ENCODE data around the gene ZNF302. TPM values are rescaled to one million over a fixed set of nuclear protein-coding genes. Genes with fewer than 3 reads are reported as not detected.
A peak's percentile ranks its signal among the peaks of the same experiment; 100 is the strongest.
"Not testable (repeated sequence)": the region's sequence is repeated elsewhere in the genome, so short reads cannot be mapped to it uniquely, and the experiment has no call there.

Gene ZNF302
- total RNA-seq, 2 donors from 2014 or later, result 21.3 to 30.9 TPM

DNA sequence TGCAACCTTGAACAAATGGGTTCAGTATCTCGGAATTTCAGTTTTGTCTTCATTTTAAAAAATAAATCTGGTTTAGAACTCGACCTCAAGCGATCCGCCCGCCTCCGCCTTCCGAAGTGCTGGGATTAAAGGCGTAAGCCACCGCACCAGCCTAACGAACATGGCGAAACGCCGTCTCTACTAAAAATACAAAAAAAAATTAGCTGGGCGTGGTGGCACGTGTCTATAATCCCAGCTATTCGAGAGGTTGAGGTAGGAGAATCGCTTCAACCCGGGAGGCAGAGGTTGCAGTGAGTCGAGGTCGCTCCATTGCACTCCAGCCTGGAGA is 571 bp downstream of the ZNF302 start:
- H3K27me3 ChIP-seq (replicated peaks; ENCODE audit: insufficient read depth), result no peaks in the 10 kb centered on the region
- DNase-seq (ENCODE audit: low spot score), result no peak
- peaks cover 30% of the 10 kb centered on the region for H3K9me3 ChIP-seq
- no peak for ATAC-seq (ENCODE audit: insufficient number of reproducible peaks, low FRiP score, low read depth)
- H3K27ac ChIP-seq, result peak overlapping the region; percentile 95 to 98
- H3K4me3 ChIP-seq, result peak overlapping the region; percentile 82
- TF ChIP-seq, protein P1, sequence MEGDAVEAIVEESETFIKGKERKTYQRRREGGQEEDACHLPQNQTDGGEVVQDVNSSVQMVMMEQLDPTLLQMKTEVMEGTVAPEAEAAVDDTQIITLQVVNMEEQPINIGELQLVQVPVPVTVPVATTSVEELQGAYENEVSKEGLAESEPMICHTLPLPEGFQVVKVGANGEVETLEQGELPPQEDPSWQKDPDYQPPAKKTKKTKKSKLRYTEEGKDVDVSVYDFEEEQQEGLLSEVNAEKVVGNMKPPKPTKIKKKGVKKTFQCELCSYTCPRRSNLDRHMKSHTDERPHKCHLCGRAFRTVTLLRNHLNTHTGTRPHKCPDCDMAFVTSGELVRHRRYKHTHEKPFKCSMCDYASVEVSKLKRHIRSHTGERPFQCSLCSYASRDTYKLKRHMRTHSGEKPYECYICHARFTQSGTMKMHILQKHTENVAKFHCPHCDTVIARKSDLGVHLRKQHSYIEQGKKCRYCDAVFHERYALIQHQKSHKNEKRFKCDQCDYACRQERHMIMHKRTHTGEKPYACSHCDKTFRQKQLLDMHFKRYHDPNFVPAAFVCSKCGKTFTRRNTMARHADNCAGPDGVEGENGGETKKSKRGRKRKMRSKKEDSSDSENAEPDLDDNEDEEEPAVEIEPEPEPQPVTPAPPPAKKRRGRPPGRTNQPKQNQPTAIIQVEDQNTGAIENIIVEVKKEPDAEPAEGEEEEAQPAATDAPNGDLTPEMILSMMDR (IDR thresholded peaks at IDR 0.05), result no peak
- H3K4me1 ChIP-seq (ENCODE audit: control insufficient read depth in 1 of 2, low read depth in 2 of 2), result peaks cover 4 to 18% of the 10 kb centered on the region in 2 donors
- peaks cover 31% of the 10 kb centered on the region for H3K36me3 ChIP-seq

DNA sequence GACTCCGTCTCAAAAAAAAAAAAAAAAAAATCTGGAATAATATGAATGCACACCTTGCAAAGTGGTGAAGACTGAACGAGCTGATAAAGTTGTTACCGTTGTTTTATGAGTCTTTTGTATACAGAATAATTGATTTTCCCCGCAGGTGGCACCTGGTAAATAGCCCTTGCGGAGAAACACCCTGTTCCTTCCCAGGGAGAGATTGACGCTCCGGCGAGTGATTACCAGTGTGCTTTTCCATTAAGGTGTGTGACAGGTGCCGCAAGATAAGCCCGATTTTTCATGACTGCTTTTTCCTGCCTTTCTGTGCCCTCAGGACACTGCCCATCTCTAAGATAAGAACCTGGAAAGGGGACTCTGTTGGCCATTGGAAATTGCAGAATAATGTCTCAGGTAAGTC is 943 bp downstream of the ZNF302 start:
- peaks cover 35% of the 10 kb centered on the region for H3K36me3 ChIP-seq
- peak overlapping the region; percentile 95 to 98 for H3K27ac ChIP-seq
- no peak for ATAC-seq (ENCODE audit: insufficient number of reproducible peaks, low FRiP score, low read depth)
- no peaks in the 10 kb centered on the region for H3K27me3 ChIP-seq (replicated peaks; ENCODE audit: insufficient read depth)
- DNase-seq (ENCODE audit: low spot score), result no peak
- H3K4me1 ChIP-seq (ENCODE audit: control insufficient read depth in 1 of 2, low read depth in 2 of 2), result peaks cover 4 to 18% of the 10 kb centered on the region in 2 donors
- H3K4me3 ChIP-seq, result peak overlapping the region; percentile 82
- peaks cover 33% of the 10 kb centered on the region for H3K9me3 ChIP-seq
- TF ChIP-seq, protein P1 (IDR thresholded peaks at IDR 0.05), result no peak

DNA sequence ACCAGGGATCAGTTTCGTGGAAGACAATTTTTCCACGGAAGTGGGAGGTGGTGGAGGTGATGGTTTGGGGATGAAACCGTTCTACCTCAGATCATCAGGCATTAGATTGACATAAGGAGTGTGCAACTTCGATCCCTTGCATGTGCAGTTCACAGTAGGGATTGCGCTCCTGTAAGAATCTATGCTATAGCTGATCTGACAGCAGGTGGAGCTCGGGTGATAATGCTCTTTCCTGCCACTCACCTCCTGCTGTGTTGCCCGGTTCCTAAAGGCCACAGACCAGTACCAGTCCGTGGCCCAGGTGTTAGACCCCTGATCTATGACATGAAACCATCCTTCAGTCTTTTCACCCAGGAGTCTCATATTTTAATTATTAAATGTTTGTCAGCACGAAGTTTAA is 4.0 kb downstream of the ZNF302 start:
- ATAC-seq (ENCODE audit: insufficient number of reproducible peaks, low FRiP score, low read depth), result no peak
- peaks cover 63% of the 10 kb centered on the region for H3K9me3 ChIP-seq
- H3K4me3 ChIP-seq, result no peak overlapping the region
- DNase-seq (ENCODE audit: low spot score), result no peak
- TF ChIP-seq, protein P1 (IDR thresholded peaks at IDR 0.05), result no peak
- no peak overlapping the region for H3K27ac ChIP-seq
- peaks cover 4 to 13% of the 10 kb centered on the region in 2 donors for H3K4me1 ChIP-seq (ENCODE audit: control insufficient read depth in 1 of 2, low read depth in 2 of 2)
- peaks cover 40% of the 10 kb centered on the region for H3K36me3 ChIP-seq
- H3K27me3 ChIP-seq (replicated peaks; ENCODE audit: insufficient read depth), result no peaks in the 10 kb centered on the region

- not testable (repeated sequence) for H3K27ac ChIP-seq; H3K4me3 ChIP-seq; H3K4me1 ChIP-seq (ENCODE audit: control insufficient read depth in 1 of 2, low read depth in 2 of 2); DNase-seq (ENCODE audit: low spot score); H3K27me3 ChIP-seq (replicated peaks; ENCODE audit: insufficient read depth); ATAC-seq (ENCODE audit: insufficient number of reproducible peaks, low FRiP score, low read depth)
- Histone ChIP-seq H3K9me3 (peaks cover 63% of the 10 kb centered on the region), H3K36me3 (peaks cover 25% of the 10 kb centered on the region)
Measured at GRCh38 chr19:34685266-34685665, 7.8 kb downstream of the ZNF302 start.

GRCh38 chr19:34686455-34686854 is 9.0 kb downstream of the ZNF302 start:
- Histone ChIP-seq H3K4me1 (ENCODE audit: control insufficient read depth in 1 of 2, low read depth in 2 of 2) (no peaks in the 10 kb centered on the region), H3K36me3 (peaks cover 23% of the 10 kb centered on the region), H3K27ac (no peak overlapping the region), H3K9me3 (peaks cover 60% of the 10 kb centered on the region), H3K4me3 (no peak overlapping the region), H3K27me3 (replicated peaks; ENCODE audit: insufficient read depth) (no peaks in the 10 kb centered on the region)
- TF ChIP-seq, protein P1 (IDR thresholded peaks at IDR 0.05), result no peak
- ATAC-seq (ENCODE audit: insufficient number of reproducible peaks, low FRiP score, low read depth) (no peak), DNase-seq (ENCODE audit: low spot score) (no peak)

- H3K27me3 ChIP-seq (replicated peaks; ENCODE audit: insufficient read depth), result no peaks in the 10 kb centered on the region
- TF ChIP-seq, protein P1 (IDR thresholded peaks at IDR 0.05), result no peak
- no peak for DNase-seq (ENCODE audit: low spot score)
- H3K27ac ChIP-seq, result no peak overlapping the region
- no peak for ATAC-seq (ENCODE audit: insufficient number of reproducible peaks, low FRiP score, low read depth)
- H3K9me3 ChIP-seq, result peaks cover 53% of the 10 kb centered on the region
- no peak overlapping the region for H3K4me3 ChIP-seq
- peaks cover 16% of the 10 kb centered on the region for H3K36me3 ChIP-seq
- no peaks in the 10 kb centered on the region for H3K4me1 ChIP-seq (ENCODE audit: control insufficient read depth in 1 of 2, low read depth in 2 of 2)
Measured at GRCh38 chr19:34687348-34687747, 9.9 kb downstream of the ZNF302 start.

Measured in thoracic aorta (tissue), 2 donors.